ENCODE measurements around the gene GPC1. TPM values are rescaled to one million over a fixed set of nuclear protein-coding genes. Genes with fewer than 3 reads are reported as not detected.

Gene GPC1
- total and polyA plus RNA-seq, 2 of the 13 experiments (the other 11 are each of a cell fraction or from before 2014, with no cell fraction given) = 4.0 to 5.5 TPM

DNA sequence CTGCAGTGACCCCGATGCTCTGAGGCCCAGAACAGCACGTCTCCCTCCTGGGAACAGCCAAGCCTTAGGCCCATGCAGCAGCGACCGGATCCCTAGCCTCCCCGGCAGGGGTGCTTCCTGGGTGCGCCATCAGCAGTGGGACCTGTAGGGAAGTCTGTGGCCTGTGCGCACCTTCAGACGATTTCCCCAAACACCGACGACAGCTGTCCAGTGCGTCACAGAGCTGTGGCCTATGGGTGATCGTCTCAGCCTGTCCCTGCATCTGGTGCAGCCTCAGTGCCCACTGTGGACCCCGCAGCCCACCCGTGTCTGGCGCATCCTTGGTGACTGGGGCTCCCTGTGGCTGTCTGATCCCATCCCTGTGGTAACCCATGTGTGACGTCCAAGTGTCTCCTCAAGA lies 9.0 kb downstream of the GPC1 start:
- no peak for FAIRE-seq
- DNase-seq (ENCODE audit: low spot score) = no peak
- H3K27me3 ChIP-seq (ENCODE audit: control insufficient read depth in 1 of 2, insufficient read depth in 2 of 2, low read length in 2 of 2) = peaks cover 7 to 27% of the 10 kb centered on the region in 2 experiments; a peak in 4 of 5 replicates
- BruUV-seq (replicated peaks) = no TSS peak
- no peak overlapping the region for H2AFZ ChIP-seq (ENCODE audit: low read length)
- POLR2A ChIA-PET = no interaction called here
- H3K36me3 ChIP-seq (replicated peaks in 1 of 2; ENCODE audit: control insufficient read depth in 1 of 2, insufficient read depth in 2 of 2, low read length in 2 of 2) = no peaks in the 10 kb centered on the region
- H3K4me1 ChIP-seq (ENCODE audit: insufficient read depth, low read length) = 0 out of 2 replicates have a peak, but pooled peaks cover 8% of the 10 kb centered on the region
- intact Hi-C loops (cut with micrococcal nuclease; ENCODE audit: unreplicated experiment) = no loop called here
- no peaks in the 10 kb centered on the region; the same call in 1 of the 2 replicates for H4K20me1 ChIP-seq (ENCODE audit: insufficient read depth, low read length)
- in situ Hi-C loops (cut with HindIII; ENCODE audit: extremely low pct_ligation_motif_present, low pct_unique_long_range_greater_than_20kb) = no loop called here
- no peak overlapping the region for H3K4me3 ChIP-seq (replicated peaks in 1 of 3; ENCODE audit: insufficient read depth in 1 of 3, low read depth in 2 of 3, low read length in 3 of 3)
- H3K9me3 ChIP-seq (ENCODE audit: low read length) = no peaks in the 10 kb centered on the region
- CTCF ChIA-PET (ENCODE audit: low intra/inter-chr PET ratio, low total read pairs) = no interaction called here
- H3K27ac ChIP-seq (ENCODE audit: extremely low read length, insufficient read depth, low read length) = no peak overlapping the region
- no peak for TF ChIP-seq TP53 (CRISPR knock-in tag; conservative IDR thresholded peaks at IDR 0.05)
- TF ChIP-seq FOXK2 (IDR thresholded peaks at IDR 0.05) = no peak
- TF ChIP-seq FOXA1 (IDR thresholded peaks at IDR 0.05) = no peak
- no peak for TF ChIP-seq FOXA1 (CRISPR knock-in tag; IDR thresholded peaks at IDR 0.05)
- TF ChIP-seq, protein P1, sequence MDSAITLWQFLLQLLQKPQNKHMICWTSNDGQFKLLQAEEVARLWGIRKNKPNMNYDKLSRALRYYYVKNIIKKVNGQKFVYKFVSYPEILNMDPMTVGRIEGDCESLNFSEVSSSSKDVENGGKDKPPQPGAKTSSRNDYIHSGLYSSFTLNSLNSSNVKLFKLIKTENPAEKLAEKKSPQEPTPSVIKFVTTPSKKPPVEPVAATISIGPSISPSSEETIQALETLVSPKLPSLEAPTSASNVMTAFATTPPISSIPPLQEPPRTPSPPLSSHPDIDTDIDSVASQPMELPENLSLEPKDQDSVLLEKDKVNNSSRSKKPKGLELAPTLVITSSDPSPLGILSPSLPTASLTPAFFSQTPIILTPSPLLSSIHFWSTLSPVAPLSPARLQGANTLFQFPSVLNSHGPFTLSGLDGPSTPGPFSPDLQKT (CRISPR knock-in tag; IDR thresholded peaks at IDR 0.05; ENCODE audit: borderline replicate concordance) = no peak
- TF ChIP-seq ATRX (CRISPR knock-in tag; IDR thresholded peaks at IDR 0.05; ENCODE audit: borderline replicate concordance) = no peak
- TF ChIP-seq, protein P2, sequence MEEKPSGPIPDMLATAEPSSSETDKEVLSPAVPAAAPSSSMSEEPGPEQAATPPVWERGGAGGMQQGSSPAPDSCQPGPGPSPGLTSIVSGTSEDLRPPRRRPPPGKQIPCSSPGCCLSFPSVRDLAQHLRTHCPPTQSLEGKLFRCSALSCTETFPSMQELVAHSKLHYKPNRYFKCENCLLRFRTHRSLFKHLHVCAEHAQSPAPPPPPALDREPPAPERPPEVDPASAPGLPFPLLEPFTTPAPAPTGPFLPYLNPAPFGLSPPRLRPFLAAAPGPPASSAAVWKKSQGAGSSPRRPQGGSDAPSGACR (CRISPR knock-in tag; IDR thresholded peaks at IDR 0.05) = no peak
- TF ChIP-seq GPN1 (CRISPR knock-in tag; IDR thresholded peaks at IDR 0.05; ENCODE audit: borderline replicate concordance) = no peak
- TF ChIP-seq ZNF557 (CRISPR knock-in tag; IDR thresholded peaks at IDR 0.05) = no peak
- TF ChIP-seq ZNF441 (CRISPR knock-in tag; IDR thresholded peaks at IDR 0.05; ENCODE audit: borderline replicate concordance) = no peak
- TF ChIP-seq ZNF577 (CRISPR knock-in tag; IDR thresholded peaks at IDR 0.05; ENCODE audit: borderline replicate concordance, low read depth) = no peak
- TF ChIP-seq RBM22 (optimal IDR thresholded peaks at IDR 0.05; ENCODE audit: low read length) = no peak
- no peak for TF ChIP-seq ZNF674 (CRISPR knock-in tag; IDR thresholded peaks at IDR 0.05; ENCODE audit: low read depth)
- TF ChIP-seq SALL1 (CRISPR knock-in tag; IDR thresholded peaks at IDR 0.05) = no peak
- no peak for TF ChIP-seq ZNF746 (CRISPR knock-in tag; IDR thresholded peaks at IDR 0.05)
- H3K9ac ChIP-seq (ENCODE audit: insufficient read depth, low read depth, low read length) = no peak overlapping the region
- no peak for ATAC-seq
- WGBS (ENCODE audit: low lambda C conversion rate) = 71% methylated on average over 10 of the region's 16 CpGs
- no peaks in the 10 kb centered on the region for H3K79me2 ChIP-seq (ENCODE audit: insufficient read depth, low read length)
- no peak overlapping the region for H3K4me2 ChIP-seq (ENCODE audit: low read depth, low read length)
